ENCODE results near the gene PUS10.
"Not testable (repeated sequence)": the region's sequence is repeated elsewhere in the genome, so short reads cannot be mapped to it uniquely, and the experiment has no call there.

PUS10 gene

GRCh38 chr2:60932954-60933353 is 85.1 kb downstream of the PUS10 start:
- DNase-seq (ENCODE audit: low read depth in 2 of 2), result no peak

- not testable (repeated sequence) for DNase-seq (ENCODE audit: low read depth in 2 of 2)
These were observed 86.0 kb downstream of the PUS10 start for GRCh38 chr2:60932061-60932460.

- DNase-seq (ENCODE audit: low read depth in 2 of 2), result no peak
These were observed 91.1 kb downstream of the PUS10 start for GRCh38 chr2:60926741-60927552.

GRCh38 chr2:60925994-60926740 is 91.9 kb downstream of the PUS10 start:
- no peak for DNase-seq (ENCODE audit: low read depth in 2 of 2)

- no peak for DNase-seq (ENCODE audit: low read depth in 2 of 2)
These were observed 110.7 kb downstream of the PUS10 start for GRCh38 chr2:60907329-60907728.

GRCh38 chr2:60906395-60906794 is 111.7 kb downstream of the PUS10 start:
- no peak for DNase-seq (ENCODE audit: low read depth in 2 of 2)

- not testable (repeated sequence) for DNase-seq (ENCODE audit: low read depth in 2 of 2)
These were observed 112.2 kb downstream of the PUS10 start for GRCh38 chr2:60905867-60906266.

- DNase-seq (ENCODE audit: low read depth in 2 of 2), result not testable (repeated sequence)
These were observed 116.8 kb downstream of the PUS10 start for GRCh38 chr2:60901296-60901695.

- DNase-seq (ENCODE audit: low read depth in 2 of 2), result no peak
These were observed 118.2 kb downstream of the PUS10 start for GRCh38 chr2:60899892-60900249.

- DNase-seq (ENCODE audit: low read depth in 2 of 2), result peak; percentile 17 to 42
These were observed 118.7 kb downstream of the PUS10 start for GRCh38 chr2:60899230-60899891.

GRCh38 chr2:60898567-60898966 is 119.5 kb downstream of the PUS10 start:
- DNase-seq (ENCODE audit: low read depth in 2 of 2), result no peak
